K562 (cell line): ENCODE results near the gene CCDC90B. TPM values are rescaled to one million over a fixed set of nuclear protein-coding genes. Genes with fewer than 3 reads are reported as not detected.

Source experiments
- ATAC-seq: fragments of 200-7000 bp; cut with Tn5 transposase; 3 replicates; pipeline ENCODE4 v1.9.1; 2020; ENCODE audit warnings: moderate library complexity
- BruUV-seq: library from RNA; stranded (reverse); fragments of 400-500 nt; replicated peaks from 2 replicates; lab custom pipeline; 2021; lab: Mats Ljungman, UMichigan
- CTCF ChIA-PET: fragments of 300-600 bp; formaldehyde crosslinking; extraction: SDS; loops from one replicate; lab custom pipeline; 2021; ENCODE audit warnings: low intra/inter-chr PET ratio; lab: Yijun Ruan, JAX
- POLR2A ChIA-PET: fragments of 300-600, 350-650 bp; sonication (Branson Sonifier 250); formaldehyde crosslinking; extraction: SDS; loops from one replicate; lab custom pipeline; 2021; ENCODE audit warnings: antibody characterized with exemption, inconsistent platforms; lab: Yijun Ruan, JAX
- DNase-seq, 4 experiments: peaks; one replicate each; pipeline versions ENCODE4 v3.0.0 to v3.0.0-alpha.2; 2011 to 2018; ENCODE audit warnings: low spot score in 3 of 4, mixed read lengths in 3 of 4; ENCODE audit errors: extremely low read depth in 1 of 4
- FAIRE-seq: peaks from 2 replicates; lab custom pipeline; 2011; peaks lifted over from hg19 to GRCh38; lab: Jason Lieb, UNC
- H2AFZ ChIP-seq: 2 replicates; pipeline ENCODE4 v1.6.0; 2011; ENCODE audit warnings: low read depth, low read length, control low read depth, inconsistent platforms
- H3K27ac ChIP-seq: fragments of 200-600 bp; 3 replicates; pipeline ENCODE4 v1.8.0; 2011; ENCODE audit warnings: low read depth, mild to moderate bottlenecking, control low read depth, inconsistent platforms, low read length, moderate library complexity, mixed read lengths; ENCODE audit errors: extremely low read depth
- H3K27me3 ChIP-seq, 2 experiments: fragments of 300-600 bp in 1 of 2; 2 replicates in 1 of 2; 3 replicates in 1 of 2; pipeline versions ENCODE4 v1.6.0 to v1.8.0; 2011; ENCODE audit warnings: inconsistent platforms in 2 of 2, low read length in 2 of 2, mild to moderate bottlenecking in 1 of 2, mixed read lengths in 1 of 2, moderate library complexity in 1 of 2; ENCODE audit not compliant: control insufficient read depth in 2 of 2, insufficient read depth in 2 of 2
- H3K36me3 ChIP-seq: fragments of 300-600 bp; 3 replicates; pipeline ENCODE4 v1.8.0; 2011; ENCODE audit warnings: mild to moderate bottlenecking, low read length, inconsistent platforms; ENCODE audit not compliant: control insufficient read depth, insufficient read depth
- H3K4me1 ChIP-seq, 2 experiments: fragments of 200-600 bp in 1 of 2; replicated peaks in 1 of 2; 2 replicates in 1 of 2; 3 replicates in 1 of 2; pipeline versions ENCODE4 v1.5.1 to v1.8.0; 2011; ENCODE audit warnings: inconsistent platforms in 2 of 2, low read length in 2 of 2, mild to moderate bottlenecking in 1 of 2, mixed read lengths in 1 of 2, moderate library complexity in 1 of 2; ENCODE audit not compliant: control insufficient read depth in 2 of 2, insufficient read depth in 2 of 2
- H3K4me2 ChIP-seq: 2 replicates; pipeline ENCODE4 v1.6.1; 2011; ENCODE audit warnings: low read length, control low read depth, inconsistent platforms, mixed read lengths; ENCODE audit not compliant: insufficient read depth
- H3K4me3 ChIP-seq: fragments of 200-600 bp; sonication (generic), shearing (Covaris generic); 2 replicates; pipeline ENCODE4 v1.5.1; 2016; ENCODE audit warnings: control low read depth, inconsistent platforms
- H3K79me2 ChIP-seq: fragments of 200-600 bp; 3 replicates; pipeline ENCODE4 v1.8.0; 2011; ENCODE audit warnings: low read length, inconsistent platforms; ENCODE audit not compliant: control insufficient read depth, insufficient read depth
- H3K9ac ChIP-seq, 2 experiments: 2 replicates each; pipeline versions ENCODE4 v1.6.0 to v1.6.1; 2011; ENCODE audit warnings: low read depth in 2 of 2, low read length in 2 of 2, control low read depth in 1 of 2, inconsistent platforms in 1 of 2, mild to moderate bottlenecking in 1 of 2, mixed read lengths in 1 of 2; ENCODE audit not compliant: insufficient read depth in 1 of 2
- H3K9me1 ChIP-seq: one replicate; pipeline ENCODE4 v1.6.0; 2011; ENCODE audit warnings: inconsistent platforms, mild to moderate bottlenecking, low read length, moderate library complexity; ENCODE audit not compliant: control insufficient read depth, insufficient read depth
- H3K9me3 ChIP-seq: replicated peaks from 2 replicates; pipeline ENCODE4 v1.5.1; 2011; ENCODE audit warnings: low read depth, low read length, inconsistent platforms; ENCODE audit not compliant: control insufficient read depth, insufficient read depth
- H4K20me1 ChIP-seq: replicated peaks from 2 replicates; pipeline ENCODE4 v1.6.1; 2011; ENCODE audit warnings: low read length, inconsistent platforms, mixed read lengths; ENCODE audit not compliant: control insufficient read depth, insufficient read depth
- CBFA2T2 ChIP-seq: fragments of 450-650 bp; conservative IDR thresholded peaks from 2 replicates; pipeline ENCODE4 v1.6.1; 2017; ENCODE audit warnings: mild to moderate bottlenecking
- HINFP ChIP-seq: fragments of 450-650 bp; conservative IDR thresholded peaks from 2 replicates; pipeline ENCODE4 v1.6.1; 2016; ENCODE audit warnings: missing genetic modification characterization, low read depth, mild to moderate bottlenecking, control low read depth, missing compliant biosample characterization
- RAD21 ChIP-seq, 2 experiments: fragments of 250-450 bp in 1 of 2; fragments of 450-650 bp in 1 of 2; sonication (Bioruptor Pico) in 1 of 2; formaldehyde crosslinking in 1 of 2; IDR thresholded peaks in 1 of 2; conservative IDR thresholded peaks in 1 of 2; 2 replicates each; pipeline versions ENCODE4 v1.4.0 to v1.8.0; 2020 to 2022; ENCODE audit warnings: mild to moderate bottlenecking in 2 of 2, moderate library complexity in 1 of 2
- RBM22 ChIP-seq: fragments of 200-400 bp; formaldehyde crosslinking; IDR thresholded peaks from 2 replicates; pipeline ENCODE4 v1.6.1; 2018; ENCODE audit warnings: low read length, low read depth; ENCODE audit not compliant: poor library complexity, severe bottlenecking
- REST ChIP-seq, 2 experiments: fragments of 450-650 bp; formaldehyde crosslinking in 1 of 2; IDR thresholded peaks; 2 replicates each; pipeline versions ENCODE4 v1.4.0 to v1.6.1; 2014 to 2020; ENCODE audit warnings: mild to moderate bottlenecking in 2 of 2, borderline replicate concordance in 1 of 2, low read depth in 1 of 2
- SETDB1 ChIP-seq: IDR thresholded peaks from one replicate; pipeline ENCODE4 v1.6.1; 2012; ENCODE audit warnings: low read length, control low read depth, inconsistent platforms
- THRA ChIP-seq: fragments of 450-650 bp; IDR thresholded peaks from 2 replicates; pipeline ENCODE4 v1.6.1; 2017; ENCODE audit warnings: mild to moderate bottlenecking, moderate library complexity
- ZBTB7A ChIP-seq: IDR thresholded peaks from 2 replicates; pipeline ENCODE4 v1.6.1; 2011; ENCODE audit warnings: low read depth, mild to moderate bottlenecking, low read length, moderate library complexity, borderline replicate concordance; ENCODE audit not compliant: control insufficient read depth
- WGBS: fragments of 100-300 bp; shearing (Covaris generic); methylation state at CpG from one replicate; pipeline ENCODE4 v1.1.6; 2016; ENCODE audit warnings: low coverage, mixed read lengths; ENCODE audit not compliant: insufficient coverage; ENCODE audit errors: missing lambda C conversion rate; 5-methylcytosine and 5-hydroxymethylcytosine counted together
- in situ Hi-C: fragments of 300-500 bp; cut with MboI; formaldehyde crosslinking; loops from 4 replicates; pipeline ENCODE4 v1.15.0; 2018; ENCODE audit warnings: inconsistent platforms, mixed read lengths
- intact Hi-C: fragments of 100-400 bp; cut with micrococcal nuclease; formaldehyde crosslinking; loops from 2 replicates; pipeline ENCODE4 v1.14.2; 2022
- polyA plus RNA-seq, 8 experiments: library from polyadenylated mRNA; depleted of rRNA in 4 of 8; stranded (reverse) in 5 of 8; unstranded in 3 of 8; fragments of >200 nt; fragmentation: Nextera tagmentation in 2 of 8; fragmentation: Illumina TruSeq in 1 of 8; extraction: Ambion mirVana in 2 of 8; extraction: Trizol in 1 of 8; gene quantifications; 2 replicates each; pipeline versions ENCODE4 v1.2.1 to v1.2.3, GENCODE V29; 2011 to 2014; ENCODE audit warnings: inconsistent platforms in 1 of 8, missing spikeins in 1 of 8
- total RNA-seq, 7 experiments: library from RNA; depleted of rRNA in 6 of 7; stranded (reverse); fragments of >200 nt in 6 of 7; fragmentation: Illumina TruSeq in 2 of 7; extraction: Trizol in 2 of 7; gene quantifications; 2 replicates each; pipeline versions ENCODE4 v1.2.1 to v1.2.3, GENCODE V29; 2011 to 2021; ENCODE audit warnings: low replicate concordance in 1 of 7

CCDC90B gene
- total and polyA plus RNA-seq, 9 of the 15 experiments (the other 6 are each of a cell fraction or from before 2014, with no cell fraction given), result 26.6 to 63.6 (median 51.8) TPM

- WGBS, result 35% methylated on average over 7 of the region's 7 CpGs
- in situ Hi-C loops (no loop called here), intact Hi-C loops (loop anchor here (2.0 to 5.0 kb wide), 2 partner anchors 429 to 524 kb away; no protein-coding TSS in a partner anchor)
- no TSS peak for BruUV-seq
- peak; percentile 85 for ATAC-seq
- peaks cover 0 to 5% of the 10 kb centered on the region in 2 experiments; a peak in 4 of 5 replicates for H3K27me3 ChIP-seq
- no peaks in the 10 kb centered on the region; the same call in 1 of the 2 replicates for H4K20me1 ChIP-seq
- no peaks in the 10 kb centered on the region for H3K9me3 ChIP-seq
- peak; percentile 70 for FAIRE-seq
- no peaks in the 10 kb centered on the region for H3K9me1 ChIP-seq
- H3K4me2 ChIP-seq, result peak overlapping the region; percentile 27; the same call in 1 of the 2 replicates
- H2AFZ ChIP-seq, result no peak overlapping the region
- no peaks in the 10 kb centered on the region; a peak in 1 of 5 replicates for H3K4me1 ChIP-seq
- H3K79me2 ChIP-seq, result no peaks in the 10 kb centered on the region
- ChIA-PET POLR2A (interaction anchor here (0.6 to 1.1 kb wide), 3 partner anchors 12 to 221 kb away, joined by 3 read pairs; partner anchors contain the start of genes ANKRD42 and RAB30), CTCF (interaction anchor here (1.4 kb wide), 1 partner anchor 431 kb away, joined by 3 read pairs; no protein-coding TSS in a partner anchor)
- H3K36me3 ChIP-seq, result no peaks in the 10 kb centered on the region
- peak; percentile 35 to 67 (median 45) for DNase-seq
- H3K4me3 ChIP-seq, result no peak overlapping the region
- no peak overlapping the region for H3K27ac ChIP-seq
- no peak overlapping the region for H3K9ac ChIP-seq
- TF ChIP-seq RBM22 (no peak), HINFP (tag) (no peak), ZBTB7A (no peak), CBFA2T2 (no peak), SETDB1 (no peak), REST (IDR thresholded peaks at IDR 0.05; ENCODE audit: borderline replicate concordance) (peak; percentile 41; the same call in 1 of the 2 replicates), REST (CRISPR knock-in tag; IDR thresholded peaks at IDR 0.05; ENCODE audit: low read depth) (no peak), THRA (no peak), RAD21 (CRISPR knock-in tag; conservative IDR thresholded peaks at IDR 0.05 in 1 of 2, IDR thresholded peaks at IDR 0.05 in 1 of 2) (peak; percentile 46 to 55)
These were observed 6.7 kb upstream of the CCDC90B start for GRCh38 chr11:83292709-83293456.
